ENCODE measurements around the gene AKTIP. TPM values are rescaled to one million over a fixed set of nuclear protein-coding genes. Genes with fewer than 3 reads are reported as not detected.

AKTIP gene
- 20.0 to 24.6 TPM (median 22.3 TPM) in 5 replicates for total RNA-seq (2022; extraction: Qiagen RNA extraction)

DNA sequence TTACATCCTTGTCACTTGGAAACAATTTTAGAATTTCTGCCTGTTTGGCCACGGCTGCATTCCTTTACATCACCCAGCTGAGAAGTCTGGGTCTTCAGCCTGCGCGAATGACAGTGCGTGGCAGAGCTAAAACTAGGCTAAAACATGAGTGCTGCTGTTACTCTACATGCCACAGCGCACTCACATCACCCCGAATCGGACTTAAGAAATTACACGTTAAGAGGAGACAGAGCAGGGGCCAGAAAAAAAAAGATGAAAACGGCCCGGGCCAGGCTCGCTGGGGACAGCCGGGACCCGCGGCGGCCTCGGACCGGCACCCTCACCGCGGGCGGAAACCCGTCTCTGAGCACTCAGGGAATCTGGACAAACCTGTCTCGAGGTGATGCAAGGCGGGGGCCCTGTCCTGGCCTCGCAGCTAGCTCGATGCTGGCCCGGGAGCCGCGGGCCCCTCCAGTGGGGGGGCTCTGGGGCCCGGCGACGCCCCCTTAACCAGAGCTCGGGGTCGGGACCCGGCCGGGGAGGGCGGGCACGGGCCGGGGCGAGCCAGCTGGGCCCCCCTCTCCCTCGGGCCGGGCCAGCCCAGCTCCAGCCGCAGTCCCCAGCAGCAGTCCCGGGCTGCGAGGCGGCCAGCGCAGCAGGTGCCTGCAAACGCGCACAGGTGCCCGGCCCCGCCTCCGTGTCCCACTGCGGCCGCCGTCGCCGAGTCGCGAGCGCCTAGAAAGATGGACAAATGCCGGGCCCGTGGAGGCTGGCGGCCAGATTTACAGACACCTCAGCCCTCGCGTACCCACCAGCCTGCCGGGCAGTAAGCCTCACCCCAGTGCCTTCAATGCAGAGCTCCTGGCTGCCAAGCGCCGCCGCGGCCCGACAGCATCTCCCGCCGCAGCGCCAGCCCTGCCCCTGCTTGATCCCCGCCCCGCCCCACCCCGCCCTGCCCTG lies at the start of gene AKTIP:
Gene AKTIP (minus strand): TSS at position 879 of the 939 bp plus-strand sequence. CDS start 2,950 bp downstream, outside the sequence.

Other genes with a start within 250 kb of the AKTIP start
- 10.3 to 15.6 TPM (median 14.5 TPM) in 5 replicates for gene RBL2, start 68.7 kb downstream of the AKTIP start, total RNA-seq (2022; extraction: Qiagen RNA extraction)
- gene RPGRIP1L, start 200.7 kb upstream of the AKTIP start, total RNA-seq (2022; extraction: Qiagen RNA extraction): 9.5 to 11.3 TPM (median 10.8 TPM) in 5 replicates
- gene FTO, start 200.9 kb upstream of the AKTIP start, total RNA-seq (2022; extraction: Qiagen RNA extraction): 22.4 to 38.7 TPM (median 28.6 TPM) in 5 replicates

Measured in A549 treated with CORT108297 at 1 μM for 4 hours (cell line).